ENCODE results near the gene RYR3.

RYR3 gene

DNA sequence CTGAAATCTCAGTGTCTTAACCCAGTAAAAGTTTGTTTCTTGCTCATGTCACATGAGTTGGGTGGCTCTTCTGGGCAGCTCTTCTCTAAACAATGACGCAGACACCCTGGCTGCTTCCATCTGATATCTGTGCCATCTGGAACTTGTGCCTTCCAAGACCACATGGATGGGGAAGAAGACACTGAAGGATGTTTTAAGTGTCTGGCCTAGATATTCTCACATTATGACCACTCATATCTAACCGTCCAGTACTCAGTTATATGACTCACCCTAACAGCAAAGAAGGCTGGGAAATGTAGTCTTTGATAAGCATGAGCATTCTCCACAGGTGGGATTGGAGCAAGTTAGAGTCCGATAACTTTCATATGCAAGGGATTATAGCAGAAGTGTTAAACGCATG is 66.4 kb downstream of the RYR3 start:
- no peak overlapping the region for H3K27ac ChIP-seq

DNA sequence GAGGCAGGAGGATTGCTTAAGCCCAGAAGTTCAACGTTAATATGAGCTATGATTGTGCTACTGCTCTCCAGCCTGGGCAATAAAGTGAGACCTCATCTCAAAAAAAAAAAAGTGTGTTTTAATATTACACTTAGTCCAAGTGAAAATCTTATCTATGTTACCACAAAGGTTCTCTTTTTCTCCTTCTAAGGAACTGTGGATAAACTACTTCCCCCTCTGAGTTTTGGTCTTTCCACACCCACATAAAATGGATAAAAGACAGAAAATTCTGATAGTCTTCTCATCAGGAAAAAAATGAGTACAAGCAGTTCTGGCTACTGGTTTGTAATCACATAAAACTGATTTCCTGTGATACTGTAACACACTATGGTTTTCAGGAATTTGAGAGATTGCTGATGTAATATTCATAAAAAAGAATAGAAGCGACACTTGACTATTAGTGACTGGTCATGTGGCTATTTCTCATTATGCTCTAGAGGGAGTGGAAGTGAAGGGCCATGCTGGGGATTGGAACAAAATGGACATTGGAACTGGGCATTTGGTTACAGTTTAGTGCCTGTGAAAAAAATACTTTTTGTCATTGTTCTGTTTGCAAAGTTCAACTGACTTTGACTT is 68.2 kb downstream of the RYR3 start:
- Histone ChIP-seq H3K4me3 (no peak overlapping the region), H3K27ac (no peak overlapping the region)

More for the DNA sequence above, 66.4 kb downstream of the RYR3 start:
- H3K4me3 ChIP-seq, result no peak overlapping the region

DNA sequence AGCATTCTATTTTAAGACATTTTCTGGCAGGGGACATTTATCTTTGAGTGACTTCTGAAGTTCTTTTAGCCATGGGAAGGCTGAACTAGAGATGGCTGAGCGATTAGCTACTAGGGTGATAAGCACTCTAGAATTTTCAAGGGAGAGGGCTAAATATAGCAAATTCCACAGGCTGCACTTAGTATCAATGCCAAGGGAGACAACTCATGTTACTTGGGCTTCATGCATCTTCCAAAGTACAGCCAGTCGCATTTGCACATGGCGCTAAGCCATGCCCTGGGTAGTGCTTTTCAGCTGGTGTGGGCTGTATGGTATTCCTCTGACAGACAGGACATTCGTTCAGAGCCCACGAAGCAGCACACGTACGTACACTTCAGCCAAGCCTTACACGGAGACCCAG is 69.6 kb downstream of the RYR3 start:
- Histone ChIP-seq H3K27ac (no peak overlapping the region), H3K4me3 (no peak overlapping the region)

DNA sequence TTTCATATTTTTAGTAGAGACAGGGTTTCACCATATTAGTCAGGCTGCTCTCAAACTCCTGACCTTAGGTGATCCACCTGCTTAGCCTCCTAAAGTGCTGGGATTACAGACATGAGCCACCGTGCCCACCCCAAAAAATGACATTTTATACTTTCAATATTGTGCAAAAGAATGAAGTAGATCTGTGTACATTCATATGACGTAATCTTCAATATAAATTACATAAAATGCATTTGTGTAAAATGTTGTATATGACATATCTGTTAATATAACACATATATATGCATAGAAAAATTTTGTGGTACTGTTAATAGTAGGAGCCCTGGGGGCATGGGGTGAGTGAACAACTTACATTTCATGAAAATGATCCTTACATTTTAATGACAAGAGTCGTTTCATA is 71.7 kb downstream of the RYR3 start:
- H3K27ac ChIP-seq, result no peak overlapping the region
- H3K4me3 ChIP-seq, result no peak overlapping the region

DNA sequence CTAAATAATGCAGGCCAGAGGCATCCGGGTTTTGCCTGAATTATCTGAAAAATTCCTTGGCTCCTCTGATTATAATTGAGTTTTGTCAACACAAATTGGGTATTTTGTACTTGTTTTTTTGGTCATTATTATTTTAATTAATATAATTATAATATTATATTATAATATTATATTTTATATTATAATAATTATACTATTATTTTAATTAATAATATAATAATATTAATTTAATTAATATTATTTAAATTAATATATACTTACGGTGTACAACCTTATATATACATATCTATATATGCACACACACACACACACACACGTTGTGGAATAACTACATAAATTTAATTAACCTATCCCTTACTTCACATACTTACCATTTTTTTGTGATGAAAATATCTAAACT is 73.5 kb downstream of the RYR3 start:
- H3K27ac ChIP-seq, result no peak overlapping the region
- H3K4me3 ChIP-seq, result no peak overlapping the region

DNA sequence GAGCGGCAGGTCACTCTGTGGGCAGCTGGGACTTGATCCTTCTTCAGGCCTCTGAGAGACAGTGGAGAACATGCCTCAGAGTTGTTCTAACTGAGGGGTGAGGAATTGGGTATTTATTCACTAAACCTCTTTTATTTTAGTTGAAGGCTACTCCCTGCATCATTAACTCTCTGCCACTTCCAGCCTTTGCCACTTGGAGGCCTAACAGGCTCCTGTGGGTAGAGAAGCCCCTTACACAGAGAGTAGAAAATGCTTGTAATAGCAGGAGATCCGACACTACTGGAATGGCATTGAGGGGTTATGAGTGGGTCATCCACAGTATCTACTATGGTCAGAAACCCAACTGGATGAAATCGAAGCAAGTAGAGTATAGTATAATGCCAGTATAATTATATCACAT is 81.7 kb downstream of the RYR3 start:
- Histone ChIP-seq H3K27ac (no peak overlapping the region), H3K4me3 (no peak overlapping the region)

DNA sequence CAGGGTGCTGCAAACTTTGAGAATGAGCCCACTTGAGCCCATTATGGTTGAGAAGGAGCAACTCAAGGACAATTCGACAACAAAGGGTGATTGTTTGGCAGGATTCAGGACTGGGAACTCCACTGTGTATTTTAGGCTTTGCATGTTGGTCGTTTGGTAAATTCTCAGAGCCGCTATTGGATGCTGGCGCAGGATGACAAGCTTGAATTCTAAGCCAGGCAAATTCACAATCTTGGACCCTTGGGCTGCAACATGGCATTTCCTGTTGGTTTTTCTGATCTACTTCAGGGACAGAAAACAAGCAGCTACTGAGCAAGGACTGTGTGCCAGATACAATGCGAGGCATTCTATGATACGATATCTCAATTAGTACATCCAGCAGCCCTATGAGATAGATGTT is 82.8 kb downstream of the RYR3 start:
- no peak overlapping the region for H3K4me3 ChIP-seq

DNA sequence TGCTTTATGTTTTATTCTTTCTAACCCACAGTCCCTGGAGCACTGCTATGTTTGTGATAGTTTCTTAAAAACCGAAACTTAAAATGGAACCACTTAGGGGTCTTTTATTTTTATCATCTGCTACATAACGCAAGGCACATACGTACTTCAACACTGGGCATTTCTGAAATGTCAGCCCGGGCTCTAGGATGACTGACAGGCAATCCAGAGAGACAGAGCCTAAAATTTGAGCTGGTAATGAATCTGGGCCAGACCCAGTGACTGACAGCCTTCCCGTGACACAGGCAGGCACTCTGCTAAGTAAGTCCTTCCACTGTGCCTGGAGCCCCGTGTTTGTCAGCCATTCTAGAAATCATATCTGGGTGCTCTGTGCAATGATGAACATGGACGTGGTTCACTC is 84.6 kb downstream of the RYR3 start:
- Histone ChIP-seq H3K4me3 (no peak overlapping the region), H3K27ac (no peak overlapping the region)

More for the DNA sequence above, 82.8 kb downstream of the RYR3 start:
- H3K27ac ChIP-seq, result no peak overlapping the region

DNA sequence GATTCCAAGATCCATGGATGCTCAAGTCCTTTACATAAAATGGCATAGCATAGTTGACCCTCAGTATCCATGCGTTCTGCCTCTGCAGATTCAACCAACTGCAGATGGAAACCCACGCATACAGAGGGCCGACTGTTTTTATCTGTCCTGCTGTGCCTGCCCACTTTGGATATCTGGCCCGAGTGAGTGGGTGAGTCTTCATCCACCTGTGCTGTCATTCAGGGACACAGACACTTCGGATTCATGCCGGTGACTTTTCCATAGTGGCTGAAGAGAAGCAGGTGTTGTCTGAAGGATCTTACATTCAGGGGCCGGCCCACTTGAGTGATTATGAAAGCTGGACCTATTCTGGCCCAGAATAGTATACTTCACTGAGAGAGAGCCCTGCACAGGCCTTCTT is 85.1 kb downstream of the RYR3 start:
- Histone ChIP-seq H3K4me3 (no peak overlapping the region), H3K27ac (no peak overlapping the region)

DNA sequence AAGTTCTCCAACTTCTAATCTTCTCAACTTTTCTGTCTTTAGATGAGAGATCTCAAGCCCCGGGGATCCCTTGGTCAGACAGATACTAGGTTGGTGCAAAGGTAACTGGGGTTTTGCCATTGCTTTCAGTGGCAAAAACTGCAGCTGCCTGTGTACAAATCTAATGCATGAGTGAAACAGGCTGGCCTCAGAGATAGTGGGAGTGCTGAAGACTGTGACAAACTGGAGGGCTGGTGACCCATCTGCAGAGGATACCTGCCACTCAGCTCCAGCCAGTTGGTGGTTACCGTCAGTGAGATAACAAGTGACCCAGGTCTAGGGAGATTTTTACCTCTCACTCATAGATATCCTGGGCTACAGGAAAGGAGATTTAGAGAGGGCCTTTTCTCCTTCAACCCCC is 85.7 kb downstream of the RYR3 start:
- no peak overlapping the region for H3K27ac ChIP-seq
- no peak overlapping the region for H3K4me3 ChIP-seq

DNA sequence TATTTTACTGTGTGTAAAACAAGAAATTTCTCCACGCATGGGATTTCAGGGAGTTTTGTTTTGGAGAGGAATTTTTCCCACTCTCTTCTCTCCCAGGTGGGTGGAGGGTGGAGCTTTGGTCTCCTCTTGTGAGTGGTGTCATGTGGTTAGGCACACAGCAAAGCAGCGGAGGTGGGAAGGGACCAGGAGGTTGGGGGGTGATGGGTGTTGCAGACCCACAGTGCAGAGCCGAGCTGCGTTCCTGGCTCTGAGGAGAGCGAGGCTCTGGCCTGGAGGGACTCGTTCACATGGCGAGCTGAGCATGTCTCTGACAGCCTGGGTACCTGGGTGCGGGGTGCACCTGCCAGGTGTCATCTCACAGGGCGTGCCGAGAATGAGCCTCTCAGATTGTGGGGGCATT is 87.8 kb downstream of the RYR3 start:
- H3K4me3 ChIP-seq, result no peak overlapping the region
- H3K27ac ChIP-seq, result no peak overlapping the region

DNA sequence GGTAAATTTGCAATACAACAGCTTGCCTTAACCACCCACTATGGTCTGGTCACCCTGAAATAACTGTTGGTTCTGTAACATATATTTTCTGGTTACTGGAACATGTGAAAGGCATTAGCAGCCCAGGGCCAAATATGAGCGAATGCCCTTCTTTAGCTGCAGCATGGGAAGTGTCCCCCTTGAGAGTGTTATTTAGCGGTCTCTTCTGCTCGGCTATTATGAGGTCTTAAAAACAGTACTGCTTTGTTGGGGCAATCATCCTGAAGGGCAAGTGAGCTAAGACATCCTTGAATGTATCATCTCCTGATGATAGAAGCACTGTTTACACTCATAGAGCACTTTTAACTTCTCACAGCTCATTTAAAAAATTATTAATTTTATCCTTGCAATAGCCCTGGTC is 90.2 kb downstream of the RYR3 start:
- Histone ChIP-seq H3K27ac (no peak overlapping the region), H3K4me3 (no peak overlapping the region)

DNA sequence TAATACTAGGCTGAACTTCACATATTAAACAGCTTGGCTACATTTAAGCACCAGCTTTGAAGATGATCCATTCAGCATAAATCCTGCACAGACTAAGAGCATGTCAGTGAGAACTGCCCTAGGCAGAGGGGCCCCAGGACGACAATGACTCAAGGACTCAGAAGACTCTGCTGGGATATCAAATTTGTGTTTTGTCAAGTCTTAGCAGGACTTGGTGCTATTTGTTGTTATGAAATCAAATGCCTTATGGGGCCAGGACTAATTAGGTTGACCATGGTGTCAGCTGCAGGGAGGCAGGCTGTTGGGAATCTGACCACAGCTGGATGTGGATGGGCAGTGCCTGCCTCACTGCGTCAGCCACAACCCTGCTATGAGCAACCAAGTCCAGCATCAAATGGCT is 91.8 kb downstream of the RYR3 start:
- H3K27ac ChIP-seq, result no peak overlapping the region
- no peak overlapping the region for H3K4me3 ChIP-seq

DNA sequence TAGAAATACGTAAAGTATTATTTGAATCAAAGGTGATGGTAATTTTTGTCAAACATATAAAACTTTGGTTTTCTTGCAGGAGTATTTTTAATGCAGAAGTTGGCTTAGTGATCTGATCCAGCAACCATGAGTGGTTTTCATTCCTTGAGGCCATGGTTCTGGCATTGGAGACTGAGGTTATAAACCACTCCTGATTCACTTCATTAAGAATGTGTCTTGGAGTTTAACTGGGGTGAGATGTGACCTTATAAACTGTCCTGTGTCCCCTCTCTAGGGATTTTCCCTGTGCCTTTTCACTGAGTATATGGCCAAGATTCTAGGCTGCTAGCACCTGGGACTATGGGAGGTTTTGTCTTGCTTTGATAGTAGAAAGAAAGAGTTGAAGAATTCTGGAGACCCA is 94.3 kb downstream of the RYR3 start:
- Histone ChIP-seq H3K4me3 (no peak overlapping the region), H3K27ac (no peak overlapping the region)

DNA sequence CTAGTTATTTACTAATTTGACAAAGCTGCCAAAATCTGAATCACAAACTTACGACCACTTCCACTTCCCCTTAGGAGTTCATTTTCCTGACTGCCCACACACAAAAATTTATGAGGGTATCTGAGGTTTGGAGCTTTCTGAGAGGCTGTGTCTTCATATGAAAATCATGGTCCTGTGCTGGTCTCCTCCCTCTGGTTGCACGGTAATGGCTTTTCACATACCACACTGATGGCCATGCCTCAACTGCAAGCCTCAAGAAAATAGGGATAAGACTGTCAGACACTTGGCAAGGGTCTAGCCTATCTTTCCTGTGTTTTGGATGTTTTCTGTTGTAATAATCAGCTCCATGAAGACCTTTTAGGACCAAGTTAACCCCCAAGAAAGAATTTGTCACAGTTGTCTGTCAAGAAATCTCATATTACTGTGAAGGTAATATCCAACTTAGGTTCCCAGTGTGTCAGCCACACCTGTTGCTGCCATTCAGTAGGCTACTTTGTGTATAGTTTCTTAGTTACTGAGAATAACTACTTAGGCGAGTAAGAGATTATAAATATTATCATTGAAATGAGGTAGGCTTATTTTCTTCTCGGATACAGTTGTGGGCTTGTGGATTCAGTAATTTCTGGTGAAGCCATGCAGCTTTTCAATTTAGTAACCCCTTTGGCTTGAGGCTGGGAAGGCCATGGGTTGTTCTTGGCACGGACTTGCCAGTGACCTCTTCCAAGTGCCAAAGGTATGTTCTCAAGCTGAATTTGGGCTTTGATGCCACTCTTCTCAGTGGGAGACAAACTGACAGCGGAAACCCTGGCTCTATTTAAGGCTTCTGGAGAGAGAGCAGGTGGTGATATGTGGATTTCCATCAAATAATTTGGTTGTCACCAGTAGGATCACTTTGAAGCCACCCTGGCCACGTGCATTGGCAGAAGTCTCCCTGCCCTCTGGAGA is 101.1 kb downstream of the RYR3 start:
- H3K4me3 ChIP-seq, result no peak overlapping the region
- H3K27ac ChIP-seq, result no peak overlapping the region

DNA sequence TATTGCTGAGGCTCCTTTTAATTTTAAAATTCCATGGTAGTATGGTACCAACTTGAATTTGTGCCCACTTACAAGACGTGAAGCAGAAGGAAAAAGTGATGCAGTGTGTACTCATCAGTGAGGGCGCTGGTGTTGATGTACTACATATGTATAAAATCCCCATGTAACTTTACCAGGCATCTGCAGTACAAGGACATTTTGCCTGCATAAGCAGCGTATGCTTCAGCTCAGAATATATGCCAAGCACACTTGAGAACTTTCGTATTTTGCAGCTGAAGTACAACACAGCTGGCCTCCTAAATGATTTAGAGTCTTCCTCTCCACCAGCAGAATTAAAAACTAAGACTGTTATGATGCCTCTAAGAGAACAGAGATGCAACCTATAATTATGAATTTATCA is 108.9 kb downstream of the RYR3 start:
- no peak overlapping the region for H3K27ac ChIP-seq
- H3K4me3 ChIP-seq, result no peak overlapping the region

DNA sequence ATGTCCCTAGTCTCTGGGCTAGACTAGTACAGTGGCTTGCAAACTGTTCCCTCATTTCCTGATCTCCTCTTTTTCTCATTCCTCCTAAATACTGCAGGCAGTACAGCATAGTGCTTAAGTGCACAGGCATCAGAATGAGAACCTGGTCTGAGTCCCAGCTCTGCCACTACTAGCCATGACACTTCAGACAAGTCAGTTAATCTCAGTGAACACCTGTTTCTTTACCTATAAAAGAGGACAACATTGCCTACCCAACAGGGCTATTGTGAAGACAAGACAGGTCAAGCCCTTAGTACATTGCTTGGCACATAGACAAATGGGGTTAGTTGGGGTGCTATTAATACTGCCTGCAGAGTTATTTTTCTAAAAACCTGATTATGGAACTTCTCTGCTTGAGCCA is 113.3 kb downstream of the RYR3 start:
- Histone ChIP-seq H3K4me3 (no peak overlapping the region), H3K27ac (no peak overlapping the region)

DNA sequence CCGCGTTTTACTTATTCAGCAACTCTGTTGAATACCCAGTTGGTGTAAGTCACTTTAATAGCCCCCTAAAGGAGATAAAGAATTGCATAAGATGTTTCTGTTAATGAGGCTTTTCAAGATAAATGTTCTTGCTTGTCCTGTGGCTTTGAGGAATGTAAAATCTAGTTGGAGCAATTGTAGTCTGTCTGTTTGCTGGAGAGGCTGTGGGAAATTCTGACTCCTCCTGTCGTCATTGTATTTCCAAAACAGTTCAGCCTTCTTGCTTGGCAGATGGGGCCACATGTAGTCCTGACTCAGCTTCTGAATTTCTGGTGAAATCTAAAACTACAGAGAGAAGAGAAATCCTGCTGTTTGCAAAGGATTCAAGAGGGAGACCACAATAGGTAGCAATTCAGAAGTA is 114.4 kb downstream of the RYR3 start:
- Histone ChIP-seq H3K27ac (peak overlapping the region in 2 of 21 experiments; percentile 32 to 59), H3K4me3 (no peak overlapping the region)

DNA sequence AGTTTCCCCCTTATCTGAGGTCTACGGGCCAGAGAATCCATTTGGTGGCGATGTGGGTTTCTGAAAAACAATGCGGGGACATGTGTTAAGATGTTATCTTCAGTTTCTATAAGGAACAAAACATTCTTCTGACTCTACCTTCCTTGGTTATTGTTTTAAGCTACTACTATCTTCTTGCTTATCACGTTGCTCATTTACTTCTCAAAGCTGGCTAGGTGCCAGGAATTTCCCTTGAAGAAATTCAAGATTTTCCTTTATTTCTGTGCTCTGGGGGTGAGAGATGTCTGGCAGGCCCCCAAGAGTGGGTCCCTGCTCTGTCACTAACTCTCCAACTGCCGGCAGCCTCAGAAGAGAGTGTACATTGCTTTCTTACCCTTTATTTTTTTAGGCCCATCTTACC is 119.8 kb downstream of the RYR3 start:
- Histone ChIP-seq H3K27ac (no peak overlapping the region), H3K4me3 (no peak overlapping the region)

DNA sequence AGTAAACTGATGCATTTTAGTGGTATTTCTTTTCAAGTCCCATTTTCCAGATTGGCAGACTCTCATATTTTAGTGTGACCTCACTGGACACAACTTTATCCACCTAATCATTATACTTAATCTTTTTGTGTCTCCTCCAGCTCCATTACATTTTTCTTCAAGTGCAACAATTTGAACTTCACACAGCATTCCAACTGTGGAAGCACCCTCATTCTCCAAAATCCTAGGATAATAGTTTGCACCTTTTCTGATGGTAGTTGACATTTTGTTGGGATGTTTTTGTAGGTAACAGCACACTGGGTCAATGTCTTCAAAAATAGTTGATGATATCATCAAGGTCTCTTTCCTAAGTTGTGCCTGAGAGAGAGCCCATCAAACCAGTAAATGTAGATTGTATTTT is 123.1 kb downstream of the RYR3 start:
- Histone ChIP-seq H3K27ac (no peak overlapping the region), H3K4me3 (no peak overlapping the region)

DNA sequence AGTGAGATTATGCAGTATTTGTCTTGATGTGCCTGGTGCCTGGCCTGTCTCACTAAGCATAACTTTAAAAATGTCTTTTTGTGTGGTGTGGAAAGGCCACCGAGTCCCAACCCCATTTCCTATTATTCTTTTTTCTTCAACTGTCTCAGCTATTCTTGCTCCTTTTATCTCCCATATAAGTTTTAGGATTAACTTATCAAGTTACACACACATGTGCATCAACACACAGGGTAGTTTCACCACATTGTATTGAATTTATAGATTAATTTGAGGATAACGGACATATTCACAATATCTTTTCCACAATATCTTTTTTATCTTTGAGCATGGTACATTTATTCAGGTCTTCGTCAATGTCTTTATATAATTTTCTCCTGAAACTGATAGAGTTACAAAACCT is 127.6 kb downstream of the RYR3 start:
- H3K4me3 ChIP-seq, result no peak overlapping the region
- no peak overlapping the region for H3K27ac ChIP-seq

DNA sequence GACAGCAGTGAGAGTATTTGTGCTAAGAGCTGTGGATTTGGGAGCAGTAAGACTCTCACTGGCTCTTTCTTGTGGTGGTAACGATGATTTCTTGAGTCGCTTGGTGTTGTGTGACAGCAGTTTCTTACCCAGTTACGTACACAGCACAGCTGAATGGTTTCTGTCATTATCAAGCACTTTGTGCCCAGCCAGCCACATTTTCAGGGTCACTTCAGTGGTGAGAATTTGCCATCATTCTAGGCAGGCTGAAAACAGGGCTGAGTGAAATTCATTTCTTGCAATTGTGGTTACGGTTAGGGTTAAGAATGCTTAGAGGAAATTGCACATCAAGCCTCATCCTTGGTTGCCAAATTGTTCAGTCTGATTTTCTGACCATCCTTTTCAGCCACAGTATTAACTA is 130.1 kb downstream of the RYR3 start:
- H3K4me3 ChIP-seq, result no peak overlapping the region
- no peak overlapping the region for H3K27ac ChIP-seq
